ENCODE measurements around the gene GDPD5. TPM values are rescaled to one million over a fixed set of nuclear protein-coding genes. Genes with fewer than 3 reads are reported as not detected.

Gene GDPD5
- total and polyA plus RNA-seq, 10 of the 15 experiments (the other 5 are each of a cell fraction or from before 2014, with no cell fraction given) = 0.10 to 30.0 (median 6.7) TPM

DNA sequence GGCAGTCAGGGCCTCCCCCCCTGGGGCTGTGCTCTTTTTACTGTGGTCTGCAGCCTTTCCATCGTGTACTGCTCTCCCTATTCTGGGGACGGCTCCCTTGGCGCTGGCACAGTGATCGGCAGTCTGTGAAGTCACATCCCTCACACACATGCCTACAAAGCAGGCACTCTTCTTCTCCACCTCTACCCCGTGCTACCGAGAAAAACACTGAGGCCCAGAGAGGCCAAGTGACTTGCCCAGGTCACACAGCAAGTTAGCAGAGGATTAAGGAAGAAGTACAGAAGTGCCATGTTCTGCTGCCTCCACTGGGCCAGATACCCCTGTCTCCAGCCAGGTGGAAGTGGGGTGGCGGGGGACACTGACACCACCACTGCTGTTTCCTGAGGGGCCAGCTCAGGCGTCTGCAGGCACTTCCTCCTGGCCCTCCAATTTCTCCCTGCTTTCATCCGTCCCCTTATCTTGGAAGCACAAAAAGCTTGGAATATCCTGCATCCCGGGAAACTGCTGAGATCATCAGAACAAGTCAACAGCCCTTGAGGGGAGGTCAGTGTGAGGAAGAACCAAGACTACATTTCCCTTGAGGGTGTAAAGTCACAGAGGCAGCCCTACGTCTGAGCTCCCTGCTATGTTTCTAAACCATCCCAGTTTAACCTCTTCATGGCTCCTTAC, 62.5 kb downstream of the GDPD5 start:
- no peaks in the 10 kb centered on the region for H4K20me1 ChIP-seq (ENCODE audit: control insufficient read depth, insufficient read depth)
- no peak for DNase-seq (ENCODE audit: low read depth, low spot score)
- H3K27ac ChIP-seq (ENCODE audit: control insufficient read depth, insufficient read depth) = no peak overlapping the region
- intact Hi-C loops (cut with micrococcal nuclease; ENCODE audit: unreplicated experiment) (no loop called here), in situ Hi-C loops (cut with MboI) (no loop called here)
- no peak overlapping the region for H2AFZ ChIP-seq (ENCODE audit: control insufficient read depth, low read depth, low read length)
- no peak overlapping the region for H3K4me3 ChIP-seq
- CTCF ChIA-PET = interaction anchor here (0.6 to 1.0 kb wide), 3 partner anchors 11 to 32 kb away, joined by 3 to 4 read pairs (median 3); no protein-coding TSS in a partner anchor
- SMC1A ChIA-PET (ENCODE audit: uncharacterized antibody, unreplicated experiment) = interaction anchor here (1.1 kb wide), 1 partner anchor 9 kb away, joined by 3 read pairs; no protein-coding TSS in a partner anchor
- ATAC-seq = no peak
- no peak overlapping the region for H3K9ac ChIP-seq (ENCODE audit: control insufficient read depth, insufficient read depth, low read length)
- no peaks in the 10 kb centered on the region for H3K9me3 ChIP-seq (replicated peaks; ENCODE audit: control insufficient read depth, insufficient read depth, low read length)
- H3K4me2 ChIP-seq (ENCODE audit: control insufficient read depth, insufficient read depth) = no peak overlapping the region
- no peak for FAIRE-seq
- no TSS peak for BruUV-seq (replicated peaks)
- POLR2A ChIA-PET = no interaction called here
- RAD21 ChIA-PET (ENCODE audit: unreplicated experiment) = no interaction called here
- no peaks in the 10 kb centered on the region for H3K27me3 ChIP-seq (replicated peaks in 1 of 2; ENCODE audit: control insufficient read depth in 2 of 2, insufficient read depth in 2 of 2, low read length in 1 of 2)
- no peaks in the 10 kb centered on the region for H3K4me1 ChIP-seq (ENCODE audit: control insufficient read depth, insufficient read depth, low read length)
- no peaks in the 10 kb centered on the region for H3K79me2 ChIP-seq (ENCODE audit: control insufficient read depth, insufficient read depth, low read length)
- H3K36me3 ChIP-seq (ENCODE audit: control insufficient read depth in 2 of 2, insufficient read depth in 2 of 2, low read length in 1 of 2) = no peaks in the 10 kb centered on the region
- 48% methylated on average over 11 of the region's 11 CpGs for WGBS (ENCODE audit: insufficient coverage, insufficient replicate concordance, low lambda C conversion rate, missing lambda C conversion rate)
- TF ChIP-seq POU2F2 (IDR thresholded peaks at IDR 0.05; ENCODE audit: borderline replicate concordance, low read depth, low read length) (no peak), MYC (IDR thresholded peaks at IDR 0.05; ENCODE audit: insufficient read depth, insufficient read length, insufficient replicate concordance, low read length, severe bottlenecking) (no peak), BACH1 (IDR thresholded peaks at IDR 0.05; ENCODE audit: borderline replicate concordance) (no peak), IKZF2 (IDR thresholded peaks at IDR 0.05) (no peak), SMARCA5 (IDR thresholded peaks at IDR 0.05) (no peak), YBX1 (IDR thresholded peaks at IDR 0.05) (no peak), SREBF1 (IDR thresholded peaks at IDR 0.05; ENCODE audit: low read length) (no peak), TCF3 (IDR thresholded peaks at IDR 0.05; ENCODE audit: borderline replicate concordance, insufficient read depth, low read depth, low read length) (no peak), MTA2 (IDR thresholded peaks at IDR 0.05; ENCODE audit: low read depth) (no peak)
- TF ChIP-seq, protein P1, sequence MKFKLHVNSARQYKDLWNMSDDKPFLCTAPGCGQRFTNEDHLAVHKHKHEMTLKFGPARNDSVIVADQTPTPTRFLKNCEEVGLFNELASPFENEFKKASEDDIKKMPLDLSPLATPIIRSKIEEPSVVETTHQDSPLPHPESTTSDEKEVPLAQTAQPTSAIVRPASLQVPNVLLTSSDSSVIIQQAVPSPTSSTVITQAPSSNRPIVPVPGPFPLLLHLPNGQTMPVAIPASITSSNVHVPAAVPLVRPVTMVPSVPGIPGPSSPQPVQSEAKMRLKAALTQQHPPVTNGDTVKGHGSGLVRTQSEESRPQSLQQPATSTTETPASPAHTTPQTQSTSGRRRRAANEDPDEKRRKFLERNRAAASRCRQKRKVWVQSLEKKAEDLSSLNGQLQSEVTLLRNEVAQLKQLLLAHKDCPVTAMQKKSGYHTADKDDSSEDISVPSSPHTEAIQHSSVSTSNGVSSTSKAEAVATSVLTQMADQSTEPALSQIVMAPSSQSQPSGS (IDR thresholded peaks at IDR 0.05; ENCODE audit: low read length) = no peak
- TF ChIP-seq, protein P2, sequence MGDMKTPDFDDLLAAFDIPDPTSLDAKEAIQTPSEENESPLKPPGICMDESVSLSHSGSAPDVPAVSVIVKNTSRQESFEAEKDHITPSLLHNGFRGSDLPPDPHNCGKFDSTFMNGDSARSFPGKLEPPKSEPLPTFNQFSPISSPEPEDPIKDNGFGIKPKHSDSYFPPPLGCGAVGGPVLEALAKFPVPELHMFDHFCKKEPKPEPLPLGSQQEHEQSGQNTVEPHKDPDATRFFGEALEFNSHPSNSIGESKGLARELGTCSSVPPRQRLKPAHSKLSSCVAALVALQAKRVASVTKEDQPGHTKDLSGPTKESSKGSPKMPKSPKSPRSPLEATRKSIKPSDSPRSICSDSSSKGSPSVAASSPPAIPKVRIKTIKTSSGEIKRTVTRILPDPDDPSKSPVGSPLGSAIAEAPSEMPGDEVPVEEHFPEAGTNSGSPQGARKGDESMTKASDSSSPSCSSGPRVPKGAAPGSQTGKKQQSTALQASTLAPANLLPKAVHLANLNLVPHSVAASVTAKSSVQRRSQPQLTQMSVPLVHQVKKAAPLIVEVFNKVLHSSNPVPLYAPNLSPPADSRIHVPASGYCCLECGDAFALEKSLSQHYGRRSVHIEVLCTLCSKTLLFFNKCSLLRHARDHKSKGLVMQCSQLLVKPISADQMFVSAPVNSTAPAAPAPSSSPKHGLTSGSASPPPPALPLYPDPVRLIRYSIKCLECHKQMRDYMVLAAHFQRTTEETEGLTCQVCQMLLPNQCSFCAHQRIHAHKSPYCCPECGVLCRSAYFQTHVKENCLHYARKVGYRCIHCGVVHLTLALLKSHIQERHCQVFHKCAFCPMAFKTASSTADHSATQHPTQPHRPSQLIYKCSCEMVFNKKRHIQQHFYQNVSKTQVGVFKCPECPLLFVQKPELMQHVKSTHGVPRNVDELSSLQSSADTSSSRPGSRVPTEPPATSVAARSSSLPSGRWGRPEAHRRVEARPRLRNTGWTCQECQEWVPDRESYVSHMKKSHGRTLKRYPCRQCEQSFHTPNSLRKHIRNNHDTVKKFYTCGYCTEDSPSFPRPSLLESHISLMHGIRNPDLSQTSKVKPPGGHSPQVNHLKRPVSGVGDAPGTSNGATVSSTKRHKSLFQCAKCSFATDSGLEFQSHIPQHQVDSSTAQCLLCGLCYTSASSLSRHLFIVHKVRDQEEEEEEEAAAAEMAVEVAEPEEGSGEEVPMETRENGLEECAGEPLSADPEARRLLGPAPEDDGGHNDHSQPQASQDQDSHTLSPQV (IDR thresholded peaks at IDR 0.05) = no peak
- TF ChIP-seq, protein P3, sequence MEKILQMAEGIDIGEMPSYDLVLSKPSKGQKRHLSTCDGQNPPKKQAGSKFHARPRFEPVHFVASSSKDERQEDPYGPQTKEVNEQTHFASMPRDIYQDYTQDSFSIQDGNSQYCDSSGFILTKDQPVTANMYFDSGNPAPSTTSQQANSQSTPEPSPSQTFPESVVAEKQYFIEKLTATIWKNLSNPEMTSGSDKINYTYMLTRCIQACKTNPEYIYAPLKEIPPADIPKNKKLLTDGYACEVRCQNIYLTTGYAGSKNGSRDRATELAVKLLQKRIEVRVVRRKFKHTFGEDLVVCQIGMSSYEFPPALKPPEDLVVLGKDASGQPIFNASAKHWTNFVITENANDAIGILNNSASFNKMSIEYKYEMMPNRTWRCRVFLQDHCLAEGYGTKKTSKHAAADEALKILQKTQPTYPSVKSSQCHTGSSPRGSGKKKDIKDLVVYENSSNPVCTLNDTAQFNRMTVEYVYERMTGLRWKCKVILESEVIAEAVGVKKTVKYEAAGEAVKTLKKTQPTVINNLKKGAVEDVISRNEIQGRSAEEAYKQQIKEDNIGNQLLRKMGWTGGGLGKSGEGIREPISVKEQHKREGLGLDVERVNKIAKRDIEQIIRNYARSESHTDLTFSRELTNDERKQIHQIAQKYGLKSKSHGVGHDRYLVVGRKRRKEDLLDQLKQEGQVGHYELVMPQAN (conservative IDR thresholded peaks at IDR 0.05) = no peak
- TF ChIP-seq, protein P4, sequence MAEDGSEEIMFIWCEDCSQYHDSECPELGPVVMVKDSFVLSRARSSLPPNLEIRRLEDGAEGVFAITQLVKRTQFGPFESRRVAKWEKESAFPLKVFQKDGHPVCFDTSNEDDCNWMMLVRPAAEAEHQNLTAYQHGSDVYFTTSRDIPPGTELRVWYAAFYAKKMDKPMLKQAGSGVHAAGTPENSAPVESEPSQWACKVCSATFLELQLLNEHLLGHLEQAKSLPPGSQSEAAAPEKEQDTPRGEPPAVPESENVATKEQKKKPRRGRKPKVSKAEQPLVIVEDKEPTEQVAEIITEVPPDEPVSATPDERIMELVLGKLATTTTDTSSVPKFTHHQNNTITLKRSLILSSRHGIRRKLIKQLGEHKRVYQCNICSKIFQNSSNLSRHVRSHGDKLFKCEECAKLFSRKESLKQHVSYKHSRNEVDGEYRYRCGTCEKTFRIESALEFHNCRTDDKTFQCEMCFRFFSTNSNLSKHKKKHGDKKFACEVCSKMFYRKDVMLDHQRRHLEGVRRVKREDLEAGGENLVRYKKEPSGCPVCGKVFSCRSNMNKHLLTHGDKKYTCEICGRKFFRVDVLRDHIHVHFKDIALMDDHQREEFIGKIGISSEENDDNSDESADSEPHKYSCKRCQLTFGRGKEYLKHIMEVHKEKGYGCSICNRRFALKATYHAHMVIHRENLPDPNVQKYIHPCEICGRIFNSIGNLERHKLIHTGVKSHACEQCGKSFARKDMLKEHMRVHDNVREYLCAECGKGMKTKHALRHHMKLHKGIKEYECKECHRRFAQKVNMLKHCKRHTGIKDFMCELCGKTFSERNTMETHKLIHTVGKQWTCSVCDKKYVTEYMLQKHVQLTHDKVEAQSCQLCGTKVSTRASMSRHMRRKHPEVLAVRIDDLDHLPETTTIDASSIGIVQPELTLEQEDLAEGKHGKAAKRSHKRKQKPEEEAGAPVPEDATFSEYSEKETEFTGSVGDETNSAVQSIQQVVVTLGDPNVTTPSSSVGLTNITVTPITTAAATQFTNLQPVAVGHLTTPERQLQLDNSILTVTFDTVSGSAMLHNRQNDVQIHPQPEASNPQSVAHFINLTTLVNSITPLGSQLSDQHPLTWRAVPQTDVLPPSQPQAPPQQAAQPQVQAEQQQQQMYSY (CRISPR knock-in tag; IDR thresholded peaks at IDR 0.05) = no peak
